NCI-H510A treated with DMSO at 0.1 percent for 48 hours (cell line): ENCODE data around the gene RALGDS.

Experiments
- DNase-seq: peaks from one replicate; lab custom pipeline; 2025; lab: John Stamatoyannopoulos, UW

RALGDS gene

GRCh38 chr9:133134388-133135145, 13.5 kb upstream of the RALGDS start:
- DNase-seq: no peak

GRCh38 chr9:133133681-133134387, 12.8 kb upstream of the RALGDS start:
- DNase-seq: peak; percentile 96

- DNase-seq: no peak
Measured at GRCh38 chr9:133132174-133132573, 11.1 kb upstream of the RALGDS start.

GRCh38 chr9:133131506-133131905, 10.5 kb upstream of the RALGDS start:
- DNase-seq: no peak

- no peak for DNase-seq
Measured at GRCh38 chr9:133130685-133131244, 9.7 kb upstream of the RALGDS start.

- no peak for DNase-seq
Measured at GRCh38 chr9:133129001-133129795, 8.2 kb upstream of the RALGDS start.

GRCh38 chr9:133128152-133128551, 7.1 kb upstream of the RALGDS start:
- DNase-seq: no peak

GRCh38 chr9:133127340-133127981, 6.4 kb upstream of the RALGDS start:
- DNase-seq: no peak

GRCh38 chr9:133126697-133127339, 5.8 kb upstream of the RALGDS start:
- DNase-seq: no peak

- DNase-seq: no peak
Measured at GRCh38 chr9:133125941-133126696, 5.1 kb upstream of the RALGDS start.

- no peak for DNase-seq
Measured at GRCh38 chr9:133124907-133125275, 3.9 kb upstream of the RALGDS start.

GRCh38 chr9:133124123-133124906, 3.3 kb upstream of the RALGDS start:
- no peak for DNase-seq

GRCh38 chr9:133122935-133123611, 2.0 kb upstream of the RALGDS start:
- DNase-seq: no peak

- no peak for DNase-seq
Measured at GRCh38 chr9:133122605-133122934, 1.5 kb upstream of the RALGDS start.

- peak; percentile 37 for DNase-seq
Measured at GRCh38 chr9:133121915-133122550, 993 bp upstream of the RALGDS start.

GRCh38 chr9:133120501-133121197, 391 bp downstream of the RALGDS start:
- DNase-seq: no peak

GRCh38 chr9:133119846-133120500, 1.1 kb downstream of the RALGDS start:
- DNase-seq: no peak
